ENCODE measurements around the gene GRAP.
"Not testable (repeated sequence)": the region's sequence is repeated elsewhere in the genome, so short reads cannot be mapped to it uniquely, and the experiment has no call there.

GRAP gene

GRCh38 chr17:19046782-19047375 is at the start of gene GRAP:
GRAP (minus strand) TSS chr17:19046957; CDS start chr17:19046926, 31 bp downstream.
- DNase-seq, result not testable (repeated sequence)

GRCh38 chr17:19093684-19094438 is 47.1 kb upstream of the GRAP start:
- DNase-seq, result not testable (repeated sequence)

GRCh38 chr17:19092737-19093683 is 46.3 kb upstream of the GRAP start:
- not testable (repeated sequence) for DNase-seq

- DNase-seq, result not testable (repeated sequence)
These were observed 43.5 kb upstream of the GRAP start for GRCh38 chr17:19090058-19090772.

GRCh38 chr17:19088804-19089685 is 42.3 kb upstream of the GRAP start:
- DNase-seq, result not testable (repeated sequence)

- DNase-seq, result not testable (repeated sequence)
These were observed 30.6 kb upstream of the GRAP start for GRCh38 chr17:19077386-19077785.

- peak; percentile 9 for DNase-seq
These were observed 29.8 kb upstream of the GRAP start for GRCh38 chr17:19076398-19077192.

GRCh38 chr17:19070318-19071168 is 23.8 kb upstream of the GRAP start:
- not testable (repeated sequence) for DNase-seq

- not testable (repeated sequence) for DNase-seq
These were observed 17.6 kb upstream of the GRAP start for GRCh38 chr17:19064378-19064777.

GRCh38 chr17:19063326-19063956 is 16.7 kb upstream of the GRAP start:
- peak; percentile 95 for DNase-seq

- not testable (repeated sequence) for DNase-seq
These were observed 16.1 kb upstream of the GRAP start for GRCh38 chr17:19062718-19063325.

GRCh38 chr17:19062009-19062717 is 15.4 kb upstream of the GRAP start:
- DNase-seq, result not testable (repeated sequence)

- DNase-seq, result not testable (repeated sequence)
These were observed 8.7 kb upstream of the GRAP start for GRCh38 chr17:19055447-19055846.

GRCh38 chr17:19048826-19049225 is 2.1 kb upstream of the GRAP start:
- not testable (repeated sequence) for DNase-seq

- not testable (repeated sequence) for DNase-seq
These were observed 753 bp upstream of the GRAP start for GRCh38 chr17:19047510-19047909.

- not testable (repeated sequence) for DNase-seq
These were observed 2.1 kb downstream of the GRAP start for GRCh38 chr17:19044643-19045042.

- not testable (repeated sequence) for DNase-seq
These were observed 3.7 kb downstream of the GRAP start for GRCh38 chr17:19043032-19043431.

- DNase-seq, result not testable (repeated sequence)
These were observed 4.4 kb downstream of the GRAP start for GRCh38 chr17:19042369-19042768.

All from activated naive CD4-positive, alpha-beta T cell treated with Interleukin-2 at 50 U/mL for 16 hours (primary cell).